ENCODE measurements around the gene MLXIP. TPM values are rescaled to one million over a fixed set of nuclear protein-coding genes. Genes with fewer than 3 reads are reported as not detected.
"Not testable (repeated sequence)": the region's sequence is repeated elsewhere in the genome, so short reads cannot be mapped to it uniquely, and the experiment has no call there.

MLXIP gene
- polyA plus RNA-seq, 1 donor from 2014 or later = 9.2 TPM

GRCh38 chr12:122054842-122055520 is 23.6 kb upstream of the MLXIP start:
- H3K9ac ChIP-seq (ENCODE audit: low read length) = no peak overlapping the region
- H2AFZ ChIP-seq (ENCODE audit: low read depth, low read length) = no peak overlapping the region
- H3K27me3 ChIP-seq (ENCODE audit: insufficient read depth, low read depth, low read length) = no peaks in the 10 kb centered on the region
- no peaks in the 10 kb centered on the region for H3K36me3 ChIP-seq (ENCODE audit: insufficient read depth, low read length)
- no peaks in the 10 kb centered on the region for H3K9me3 ChIP-seq (ENCODE audit: low read length)
- H3K27ac ChIP-seq (ENCODE audit: low read length) = no peak overlapping the region
- H3K9me2 ChIP-seq (ENCODE audit: insufficient read depth, low read length) = no peaks in the 10 kb centered on the region
- no peak overlapping the region for H3K4me3 ChIP-seq (ENCODE audit: low read length)
- H3K79me2 ChIP-seq (replicated peaks; ENCODE audit: insufficient read depth, low read length) = no peaks in the 10 kb centered on the region
- H3F3A ChIP-seq (ENCODE audit: insufficient read depth, low read length, poor library complexity, severe bottlenecking) = no peaks in the 10 kb centered on the region
- no peak overlapping the region for H3K4me2 ChIP-seq (ENCODE audit: low read length)
- TF ChIP-seq EP300 (conservative IDR thresholded peaks at IDR 0.05; ENCODE audit: poor library complexity, severe bottlenecking) = no peak
- TF ChIP-seq CTCF (IDR thresholded peaks at IDR 0.05; ENCODE audit: poor library complexity, severe bottlenecking) = no peak
- TF ChIP-seq SMC3 (conservative IDR thresholded peaks at IDR 0.05; ENCODE audit: poor library complexity) = no peak
- no peak for TF ChIP-seq TAF1 (IDR thresholded peaks at IDR 0.05; ENCODE audit: low read depth)
- no peak for TF ChIP-seq RAD21 (conservative IDR thresholded peaks at IDR 0.05)
- no peak for TF ChIP-seq REST (IDR thresholded peaks at IDR 0.05; ENCODE audit: borderline replicate concordance)
- TF ChIP-seq EZH2 (IDR thresholded peaks at IDR 0.05; ENCODE audit: borderline replicate concordance, insufficient read depth, low read length, poor library complexity, severe bottlenecking) = no peak
- TF ChIP-seq MXI1 (conservative IDR thresholded peaks at IDR 0.05; ENCODE audit: poor library complexity, severe bottlenecking) = no peak
- TF ChIP-seq POLR2AphosphoS5 (IDR thresholded peaks at IDR 0.05) = no peak
- H4K20me1 ChIP-seq (ENCODE audit: insufficient read depth) = no peaks in the 10 kb centered on the region

- not testable (repeated sequence) for H3K9me2 ChIP-seq (ENCODE audit: insufficient read depth, low read length); H4K20me1 ChIP-seq (ENCODE audit: insufficient read depth); H3F3A ChIP-seq (ENCODE audit: insufficient read depth, low read length, poor library complexity, severe bottlenecking); H3K4me3 ChIP-seq (ENCODE audit: low read length); H3K27me3 ChIP-seq (ENCODE audit: insufficient read depth, low read depth, low read length); H3K36me3 ChIP-seq (ENCODE audit: insufficient read depth, low read length); H2AFZ ChIP-seq (ENCODE audit: low read depth, low read length); H3K79me2 ChIP-seq (replicated peaks; ENCODE audit: insufficient read depth, low read length); H3K9ac ChIP-seq (ENCODE audit: low read length); H3K4me2 ChIP-seq (ENCODE audit: low read length); H3K9me3 ChIP-seq (ENCODE audit: low read length); H3K27ac ChIP-seq (ENCODE audit: low read length)
These were observed 22.1 kb upstream of the MLXIP start for GRCh38 chr12:122056406-122056805.

Measured in neural cell (in vitro differentiated cells).